GM21825 (cell line): ENCODE data around the gene INS.

ENCODE experiments used
- ATAC-seq: cut with Tn5 transposase; IDR thresholded peaks from one replicate; pipeline ENCODE4 v1.9.1; 2021; ENCODE audit warnings: mild to moderate bottlenecking, moderate library complexity; ENCODE audit not compliant: unreplicated experiment

INS gene

GRCh38 chr11:2149864-2150847, 10.9 kb downstream of the INS start:
- ATAC-seq, result no peak

- no peak for ATAC-seq
Observed at GRCh38 chr11:2149460-2149859, 11.5 kb downstream of the INS start.

GRCh38 chr11:2148595-2148994, 12.4 kb downstream of the INS start:
- no peak for ATAC-seq

GRCh38 chr11:2147391-2147790, 13.6 kb downstream of the INS start:
- no peak for ATAC-seq

- no peak for ATAC-seq
Observed at GRCh38 chr11:2146051-2146450, 15.0 kb downstream of the INS start.

GRCh38 chr11:2144544-2145248, 16.3 kb downstream of the INS start:
- ATAC-seq, result no peak

- no peak for ATAC-seq
Observed at GRCh38 chr11:2143799-2144543, 17.0 kb downstream of the INS start.

GRCh38 chr11:2143477-2143798, 17.6 kb downstream of the INS start:
- no peak for ATAC-seq

- ATAC-seq, result no peak
Observed at GRCh38 chr11:2142762-2143202, 18.2 kb downstream of the INS start.

GRCh38 chr11:2142300-2142759, 18.7 kb downstream of the INS start:
- ATAC-seq, result no peak

- ATAC-seq, result no peak
Observed at GRCh38 chr11:2140411-2141400, 20.3 kb downstream of the INS start.

- no peak for ATAC-seq
Observed at GRCh38 chr11:2139621-2140337, 21.2 kb downstream of the INS start.

GRCh38 chr11:2139123-2139521, 21.9 kb downstream of the INS start, which contains the start of gene IGF2:
Gene IGF2, minus strand, starts transcription at chr11:2139389. Its CDS starts 3,866 bp downstream, at chr11:2135523.
- no peak for ATAC-seq

- ATAC-seq, result no peak
Observed at GRCh38 chr11:2138431-2139122, 22.4 kb downstream of the INS start.

- no peak for ATAC-seq
Observed at GRCh38 chr11:2138068-2138430, 23.0 kb downstream of the INS start.

GRCh38 chr11:2137202-2138067, 23.6 kb downstream of the INS start:
- ATAC-seq, result no peak

GRCh38 chr11:2136952-2137201, 24.1 kb downstream of the INS start:
- no peak for ATAC-seq
